ENCODE results near the gene CHTOP. TPM values are rescaled to one million over a fixed set of nuclear protein-coding genes. Genes with fewer than 3 reads are reported as not detected.
"Not testable (repeated sequence)": the region's sequence is repeated elsewhere in the genome, so short reads cannot be mapped to it uniquely, and the experiment has no call there.

Gene CHTOP
- total RNA-seq, 1 donor from 2014 or later, result 72.1 TPM

DNA sequence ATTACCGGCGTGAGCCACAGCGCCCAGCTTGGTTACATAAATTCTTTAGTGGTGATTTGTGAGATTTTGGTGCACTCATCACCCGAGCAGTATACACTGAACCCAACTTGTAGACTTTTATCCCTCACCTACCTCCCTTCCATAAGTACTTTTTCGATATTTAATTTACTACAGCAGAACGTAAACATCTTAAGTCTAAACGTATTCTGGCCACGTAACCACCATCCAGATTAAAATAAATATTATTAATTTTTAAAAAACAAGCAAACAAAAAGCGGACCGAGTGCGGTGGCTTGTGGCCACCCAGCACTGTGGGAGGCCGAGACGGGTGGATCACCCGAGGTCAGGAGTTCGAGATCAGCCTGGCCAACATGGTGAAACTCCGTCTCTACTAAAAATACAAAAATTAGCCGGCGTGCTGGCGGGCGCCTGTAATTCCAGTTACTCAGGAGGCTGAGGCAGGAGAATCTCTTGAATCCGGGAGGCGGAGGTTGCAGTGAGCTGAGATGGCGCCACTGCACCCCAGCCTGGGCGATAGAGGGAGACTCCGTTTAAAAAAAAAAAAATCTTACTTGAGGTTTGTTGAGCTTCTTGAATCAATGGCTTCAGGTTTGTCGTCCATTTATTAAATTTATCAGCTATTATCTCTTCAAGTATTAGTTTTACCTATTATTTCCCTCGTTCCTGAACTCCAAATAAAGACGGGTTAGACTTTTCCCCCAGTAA is 37.9 kb downstream of the CHTOP start:
- intact Hi-C loops (cut with DNase I), result loop anchor here (2.0 to 10.0 kb wide), 3 partner anchors 37 to 317 kb away; partner anchors contain the start of genes CHTOP and S100A9
- not testable (repeated sequence) for DNase-seq (ENCODE audit: missing footprints)

GRCh38 chr1:153673511-153673910 is 39.6 kb downstream of the CHTOP start:
- no peak for DNase-seq (ENCODE audit: missing footprints)
- intact Hi-C loops (cut with DNase I), result loop anchor here (5.0 to 10.0 kb wide), 2 partner anchors 101 to 319 kb away; partner anchors contain the start of gene S100A9
- no peak for ATAC-seq

More for the DNA sequence above, 37.9 kb downstream of the CHTOP start:
- ATAC-seq, result peak; percentile 15

- ATAC-seq (peak; percentile 74), DNase-seq (ENCODE audit: missing footprints) (no peak)
- intact Hi-C loops (cut with DNase I), result loop anchor here (1.0 to 10.0 kb wide), 4 partner anchors 71 to 323 kb away; partner anchors contain the start of genes RAB13 and S100A9
Measured at GRCh38 chr1:153677718-153678518, 44.1 kb downstream of the CHTOP start.

GRCh38 chr1:153678519-153679336 is 44.9 kb downstream of the CHTOP start, which contains the start of gene NPR1:
Gene NPR1 (plus strand): TSS chr1:153678688. CDS start chr1:153679109, 421 bp downstream.
- intact Hi-C loops (cut with DNase I), result loop anchor here (1.0 to 10.0 kb wide), 3 partner anchors 71 to 324 kb away; partner anchors contain the start of gene S100A9
- peak; percentile 79 for ATAC-seq
- no peak for DNase-seq (ENCODE audit: missing footprints)

- intact Hi-C loops (cut with DNase I), result loop anchor here (2.0 to 10.0 kb wide), 2 partner anchors 93 to 325 kb away; partner anchors contain the start of gene S100A9
- DNase-seq (ENCODE audit: missing footprints), result no peak
Measured at GRCh38 chr1:153679337-153680119, 45.7 kb downstream of the CHTOP start.

DNA sequence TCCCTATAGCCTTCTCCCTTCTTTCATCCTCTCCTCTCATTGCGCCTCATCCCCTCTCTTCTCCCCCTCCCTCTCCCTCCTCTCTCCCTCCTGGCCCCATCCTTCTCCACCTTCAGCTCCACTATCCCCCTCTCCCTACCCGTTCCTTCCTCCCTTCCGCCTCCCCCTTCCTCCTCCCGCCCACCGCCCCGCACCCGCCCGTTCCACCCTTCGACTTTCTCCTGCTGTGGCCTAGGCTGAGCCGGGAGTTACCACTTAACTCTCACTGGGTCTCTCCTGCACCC is 46.2 kb downstream of the CHTOP start:
- DNase-seq (ENCODE audit: missing footprints) (no peak), ATAC-seq (no peak)
- intact Hi-C loops (cut with DNase I), result no loop called here

More at GRCh38 chr1:153679337-153680119, 45.7 kb downstream of the CHTOP start:
- peak; percentile 45 for ATAC-seq

DNA sequence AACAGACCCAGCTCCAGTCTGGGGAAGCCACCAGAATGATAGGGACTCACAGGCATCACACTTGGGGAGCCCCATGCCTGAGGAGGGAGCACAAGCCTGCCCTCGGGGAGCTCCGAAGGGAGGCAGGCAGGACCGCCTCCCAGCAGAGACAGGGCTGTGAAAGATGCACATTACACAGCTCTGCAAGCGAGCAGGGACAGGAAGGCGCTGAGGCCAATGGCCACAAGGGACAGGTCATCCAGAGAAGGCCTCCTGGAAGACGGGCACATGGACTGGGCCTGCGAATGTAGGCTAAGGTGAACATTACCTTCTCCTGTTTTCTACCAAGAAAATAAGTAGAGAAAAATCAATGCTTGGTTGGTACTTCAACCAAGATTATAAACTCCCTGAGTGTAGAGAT is 48.9 kb downstream of the CHTOP start:
- intact Hi-C loops (cut with DNase I), result no loop called here
- ATAC-seq (no peak), DNase-seq (ENCODE audit: missing footprints) (no peak)

DNA sequence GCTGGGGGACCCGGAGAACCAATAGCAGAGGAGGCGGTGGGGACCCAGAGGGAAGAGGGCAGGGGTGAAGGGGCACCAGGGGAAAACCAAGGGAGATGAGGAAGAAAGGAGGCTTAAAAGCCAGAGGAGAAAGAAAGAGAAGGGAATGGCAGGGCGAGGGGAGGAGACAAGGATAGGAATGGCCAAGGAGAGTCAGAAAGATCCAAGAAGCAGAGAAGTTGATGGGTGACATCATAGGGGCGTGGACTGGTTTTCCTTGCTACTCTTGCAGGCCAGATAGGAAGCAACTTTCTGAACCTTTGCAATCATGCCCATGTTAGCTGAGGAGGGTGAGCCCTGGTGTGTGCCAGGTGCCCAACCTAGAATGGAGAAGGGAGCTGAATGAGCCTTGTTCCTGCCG is 50.0 kb downstream of the CHTOP start:
- DNase-seq (ENCODE audit: missing footprints) (no peak), ATAC-seq (no peak)
- intact Hi-C loops (cut with DNase I), result no loop called here

DNA sequence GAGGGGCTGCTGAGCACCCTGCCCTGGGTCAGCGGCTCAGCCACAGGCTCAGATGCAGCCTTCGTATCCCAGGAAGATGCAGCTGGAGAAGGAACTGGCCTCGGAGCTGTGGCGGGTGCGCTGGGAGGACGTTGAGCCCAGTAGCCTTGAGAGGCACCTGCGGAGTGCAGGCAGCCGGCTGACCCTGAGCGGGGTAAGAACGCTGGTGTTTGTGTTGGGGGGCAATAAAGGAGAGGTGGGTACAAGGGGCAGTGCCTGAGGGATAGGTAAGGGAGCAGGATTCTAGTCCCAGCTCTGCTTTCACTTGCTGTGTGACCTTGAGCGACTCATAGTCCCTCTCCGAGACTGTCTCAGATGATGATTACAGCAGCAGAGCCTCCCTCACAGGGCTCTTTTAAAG is 51.0 kb downstream of the CHTOP start:
- DNase-seq (ENCODE audit: missing footprints) (no peak), ATAC-seq (no peak)
- intact Hi-C loops (cut with DNase I), result no loop called here

DNA sequence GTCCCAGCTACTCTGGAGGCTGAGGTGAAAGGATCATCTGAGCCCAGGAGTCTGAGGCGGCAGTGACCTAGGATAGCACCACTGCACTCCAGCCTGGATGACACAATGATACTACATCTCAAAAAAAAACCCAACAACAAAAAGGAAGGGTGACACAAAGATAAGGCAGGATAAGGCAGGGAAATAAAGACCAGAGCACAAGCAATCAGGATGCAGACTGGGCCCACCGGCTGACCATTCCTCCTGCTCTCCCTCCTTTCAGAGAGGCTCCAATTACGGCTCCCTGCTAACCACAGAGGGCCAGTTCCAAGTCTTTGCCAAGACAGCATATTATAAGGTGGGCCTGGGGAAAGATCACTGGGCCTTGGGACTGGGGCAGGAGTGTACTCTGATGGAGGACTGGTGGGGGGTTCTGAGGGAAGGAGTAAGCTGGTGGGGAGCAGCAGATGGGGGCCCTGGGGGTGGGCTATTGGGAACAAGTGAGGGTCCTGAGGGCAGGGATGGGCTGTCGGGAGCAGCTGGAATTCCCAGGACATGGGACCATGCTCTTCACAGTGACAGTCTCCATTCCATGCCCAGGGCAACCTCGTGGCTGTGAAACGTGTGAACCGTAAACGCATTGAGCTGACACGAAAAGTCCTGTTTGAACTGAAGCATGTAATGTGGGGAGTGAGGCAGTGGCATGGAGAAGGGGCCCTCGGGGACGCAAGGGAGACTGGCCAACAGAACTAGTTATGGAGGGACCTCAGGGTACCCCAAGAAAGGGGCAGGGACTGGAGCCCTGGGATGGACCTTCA is 51.9 kb downstream of the CHTOP start:
- DNase-seq (ENCODE audit: missing footprints), result no peak
- intact Hi-C loops (cut with DNase I), result no loop called here
- ATAC-seq, result no peak

GRCh38 chr1:153687346-153688125 is 53.7 kb downstream of the CHTOP start:
- DNase-seq (ENCODE audit: missing footprints) (peak; percentile 15), ATAC-seq (no peak)
- intact Hi-C loops (cut with DNase I), result no loop called here

DNA sequence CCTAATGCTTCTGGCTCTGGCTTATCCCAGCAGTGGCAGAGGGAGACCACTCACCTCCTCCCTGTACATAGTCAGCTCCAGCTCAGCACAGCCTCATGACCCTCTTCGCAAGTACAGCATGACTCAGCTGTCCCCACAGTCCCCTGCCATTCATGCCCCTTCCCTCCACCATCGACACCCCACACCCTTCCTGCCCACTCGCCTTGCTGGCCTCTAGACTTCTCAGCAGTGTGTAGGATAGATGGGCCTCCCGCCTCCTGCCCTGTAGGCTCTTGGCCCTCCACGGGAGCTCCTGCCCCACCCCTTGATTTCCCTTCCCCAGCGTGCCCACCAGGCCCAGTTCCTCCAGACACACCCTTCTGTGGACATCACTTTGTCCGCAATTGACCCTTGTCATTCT is 54.4 kb downstream of the CHTOP start:
- intact Hi-C loops (cut with DNase I), result no loop called here
- DNase-seq (ENCODE audit: missing footprints), result peak; percentile 5
- no peak for ATAC-seq

GRCh38 chr1:153688736-153689328 is 55.0 kb downstream of the CHTOP start:
- intact Hi-C loops (cut with DNase I), result no loop called here

GRCh38 chr1:153693466-153693865 is 59.6 kb downstream of the CHTOP start:
- intact Hi-C loops (cut with DNase I), result no loop called here
- DNase-seq (ENCODE audit: missing footprints) (peak; percentile 64), ATAC-seq (no peak)

More at GRCh38 chr1:153688736-153689328, 55.0 kb downstream of the CHTOP start:
- no peak for ATAC-seq
- DNase-seq (ENCODE audit: missing footprints), result no peak
